HG03039 (cell line): ENCODE results near the gene ARL16.

Source experiments
- ATAC-seq: cut with Tn5 transposase; IDR thresholded peaks from one replicate; pipeline ENCODE4 v1.9.1; 2021; ENCODE audit warnings: mild to moderate bottlenecking, moderate library complexity; ENCODE audit not compliant: unreplicated experiment

Gene ARL16

DNA sequence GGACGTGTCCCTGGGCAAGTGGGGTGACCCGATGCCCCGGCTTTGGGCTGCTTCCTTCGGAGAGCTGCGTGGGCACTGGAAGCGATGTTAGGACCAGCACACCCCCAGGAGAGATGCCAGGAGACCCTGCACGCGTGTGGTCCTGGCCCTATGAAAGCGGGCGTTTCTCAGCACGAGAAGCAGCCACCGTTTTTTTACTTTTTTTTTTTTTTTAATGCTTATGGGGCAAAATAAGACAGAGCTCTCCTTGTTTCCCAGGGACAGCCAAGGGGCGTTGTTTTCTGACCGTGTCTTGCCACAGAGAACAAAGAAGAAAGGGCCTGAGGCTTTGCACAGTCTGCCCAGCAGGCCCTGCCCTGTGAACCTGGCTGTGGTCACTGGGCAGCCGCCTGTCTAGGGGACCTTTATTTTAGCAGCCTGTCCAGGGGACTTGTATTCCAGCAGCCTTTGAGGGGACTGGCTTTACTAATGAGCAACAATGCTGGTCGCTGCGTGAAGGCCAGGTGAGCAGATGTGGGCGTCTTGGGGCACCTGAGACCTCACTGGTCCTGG is 29.5 kb upstream of the ARL16 start:
- no peak for ATAC-seq

DNA sequence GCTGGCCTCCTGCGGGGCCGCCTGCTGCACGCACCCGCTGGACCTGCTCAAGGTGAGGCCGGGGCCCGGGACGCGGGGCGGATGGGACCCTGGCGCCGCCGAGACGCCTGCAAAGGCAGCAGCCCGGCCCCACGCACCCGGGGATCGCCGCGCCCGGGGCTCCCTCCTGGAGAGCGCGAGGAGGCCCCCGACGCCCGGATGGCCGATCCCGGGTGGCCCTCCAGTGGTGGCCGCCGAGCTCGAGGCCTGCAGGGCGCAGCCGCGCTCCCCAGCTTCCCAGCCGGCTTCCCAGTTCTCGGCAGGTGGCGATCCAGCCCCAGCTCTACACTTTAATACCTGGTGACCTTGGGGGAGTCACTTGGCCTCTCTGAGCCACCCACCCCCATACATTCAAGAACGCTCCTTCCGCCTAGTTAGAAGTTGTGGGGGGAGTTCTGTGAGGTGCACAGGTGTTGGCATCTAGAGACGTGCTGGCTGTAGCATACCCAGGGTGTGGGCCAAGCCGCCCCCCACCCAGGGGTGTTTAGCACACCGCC is 28.9 kb upstream of the ARL16 start:
- peak; percentile 2 for ATAC-seq

DNA sequence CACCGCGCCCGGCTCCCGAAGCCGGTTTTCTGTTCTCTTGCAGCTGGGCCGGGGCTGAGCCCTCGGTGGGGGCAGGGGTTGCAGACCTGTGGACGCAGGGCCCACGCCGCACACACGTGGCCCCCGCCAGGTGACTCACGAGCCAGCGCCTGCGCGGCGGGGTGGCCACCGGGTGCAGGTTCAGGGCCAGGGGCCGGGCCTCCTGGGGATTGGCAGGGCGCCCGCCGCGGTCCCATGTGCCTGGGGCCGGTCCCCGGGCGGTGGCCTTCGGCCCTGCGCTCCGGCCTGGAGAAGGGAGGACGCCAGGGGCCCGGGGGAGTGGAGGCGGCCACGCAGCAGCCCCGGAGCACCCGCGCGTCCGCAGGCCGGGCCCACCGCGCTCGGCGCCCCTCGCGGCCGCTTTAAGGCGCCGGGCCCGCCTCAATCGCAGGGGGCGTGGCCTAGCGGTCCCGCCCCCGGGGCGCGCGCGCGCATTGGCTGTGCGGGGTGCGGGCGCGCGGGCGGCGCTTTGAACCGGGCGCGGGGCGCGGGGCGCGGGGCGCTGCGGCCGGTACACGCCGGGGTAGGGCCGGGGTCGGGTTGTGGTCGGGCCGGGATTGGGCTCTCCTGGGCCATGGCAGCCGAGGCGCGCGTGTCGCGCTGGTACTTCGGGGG is 28.3 kb upstream of the ARL16 start, which contains the start of gene SLC25A10:
TSS of gene SLC25A10 (plus strand) at position 471 of the 654 bp plus-strand sequence. CDS start at position 614, 143 bp downstream.
- ATAC-seq = peak; percentile 50

DNA sequence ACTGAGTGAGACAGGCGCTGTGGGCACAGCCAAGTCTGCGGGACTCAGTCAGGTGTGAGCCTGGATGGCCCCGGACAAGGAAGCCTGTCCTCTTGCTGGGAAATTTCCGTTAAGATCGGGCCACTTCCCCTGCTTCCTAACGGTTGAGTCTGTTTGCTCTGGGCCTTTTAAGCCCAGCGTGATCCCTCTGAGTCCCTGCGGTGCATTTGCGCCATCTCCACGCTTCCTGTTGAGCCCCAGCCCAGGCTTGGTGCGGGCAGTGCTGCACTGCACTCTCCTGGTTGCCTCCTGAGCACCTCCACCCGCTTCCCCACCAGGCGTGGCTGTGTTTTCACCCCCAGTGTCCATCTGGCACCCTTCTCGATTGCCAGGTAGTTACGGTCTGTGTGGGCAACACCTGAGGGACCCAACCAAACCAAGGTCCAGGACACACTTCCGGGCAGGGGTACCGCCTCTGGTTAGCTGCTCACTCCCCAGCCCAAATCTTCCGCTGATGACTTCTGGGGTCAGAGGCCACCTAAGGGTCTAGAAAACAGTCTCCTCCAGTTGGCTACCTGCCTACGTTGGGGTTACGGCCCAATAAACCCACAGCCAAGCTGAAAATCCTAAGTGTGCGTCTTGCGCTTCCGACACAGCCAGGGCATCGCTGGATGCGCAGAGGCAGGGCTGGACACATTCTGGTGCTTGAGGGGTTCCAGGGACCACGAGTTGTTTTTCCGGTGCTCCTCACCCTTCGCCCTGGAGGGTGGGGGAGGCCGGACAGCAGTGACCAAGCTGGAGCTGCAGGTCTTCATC is 27.1 kb upstream of the ARL16 start:
- no peak for ATAC-seq

DNA sequence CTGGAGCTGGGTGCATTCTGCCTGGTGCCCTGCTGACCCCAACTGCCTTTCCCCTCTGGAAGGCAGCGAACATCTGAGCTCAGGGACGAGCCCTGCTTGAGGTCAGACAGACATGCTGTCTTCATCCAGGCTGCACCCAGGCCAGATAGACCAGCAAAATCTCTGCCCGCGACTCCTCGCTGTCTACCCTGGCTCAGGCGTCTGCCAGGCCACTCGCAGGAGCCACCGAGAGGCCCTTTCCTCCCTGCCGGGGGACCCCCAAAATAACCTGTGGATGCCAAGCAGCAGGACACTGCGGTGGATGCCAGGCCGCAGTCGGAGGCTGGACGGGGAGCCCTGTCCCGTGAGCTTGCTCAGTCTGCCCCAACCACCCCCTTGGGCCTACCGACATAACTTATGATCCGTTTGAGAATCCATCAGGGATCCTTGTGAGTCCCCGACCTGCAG is 25.2 kb upstream of the ARL16 start:
- ATAC-seq = no peak

DNA sequence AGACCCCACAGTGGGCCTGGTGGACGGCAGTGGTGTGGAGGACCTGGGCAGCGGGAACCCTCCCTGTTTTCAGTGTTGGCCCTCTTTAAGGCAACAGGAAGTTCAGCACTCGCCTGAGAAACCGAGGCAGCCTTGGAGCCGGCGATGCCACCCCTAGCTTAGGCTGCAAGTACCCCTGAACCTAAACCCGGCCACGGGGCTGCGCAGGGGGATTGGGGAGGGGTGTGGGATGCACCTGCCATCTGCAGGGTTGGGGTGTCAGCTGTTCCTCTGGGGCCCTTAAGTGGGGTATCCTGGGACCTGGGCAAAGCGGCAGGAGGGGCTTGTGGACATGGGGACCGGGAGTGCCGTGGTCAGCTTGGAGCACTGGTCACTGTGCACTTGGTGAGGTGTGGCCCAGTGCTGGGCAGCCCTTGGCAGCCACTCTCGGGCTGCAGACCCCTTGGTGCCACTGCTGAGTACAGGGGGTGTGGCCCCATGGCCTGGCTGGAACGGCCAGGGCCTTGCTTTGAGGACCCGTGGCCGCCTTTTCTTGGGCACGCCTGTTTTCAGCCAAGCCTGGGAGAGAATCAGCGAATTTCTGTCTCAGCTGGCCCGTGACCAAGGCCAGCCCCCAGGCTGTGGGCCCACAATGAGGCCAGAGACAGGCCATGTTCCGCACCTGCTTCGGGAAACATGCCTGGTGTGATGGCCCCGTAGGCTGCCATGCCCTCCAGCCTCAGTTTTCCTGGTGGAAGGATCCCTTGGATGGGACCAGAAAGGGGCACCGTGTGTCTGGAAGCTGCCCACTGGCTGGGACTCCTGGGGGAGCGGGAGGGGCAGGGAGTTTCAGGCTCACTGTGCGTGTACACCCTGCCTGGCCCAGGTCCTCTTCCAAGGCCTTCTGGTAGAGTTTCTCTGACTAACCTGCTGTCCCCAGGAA is 24.4 kb upstream of the ARL16 start:
- no peak for ATAC-seq

DNA sequence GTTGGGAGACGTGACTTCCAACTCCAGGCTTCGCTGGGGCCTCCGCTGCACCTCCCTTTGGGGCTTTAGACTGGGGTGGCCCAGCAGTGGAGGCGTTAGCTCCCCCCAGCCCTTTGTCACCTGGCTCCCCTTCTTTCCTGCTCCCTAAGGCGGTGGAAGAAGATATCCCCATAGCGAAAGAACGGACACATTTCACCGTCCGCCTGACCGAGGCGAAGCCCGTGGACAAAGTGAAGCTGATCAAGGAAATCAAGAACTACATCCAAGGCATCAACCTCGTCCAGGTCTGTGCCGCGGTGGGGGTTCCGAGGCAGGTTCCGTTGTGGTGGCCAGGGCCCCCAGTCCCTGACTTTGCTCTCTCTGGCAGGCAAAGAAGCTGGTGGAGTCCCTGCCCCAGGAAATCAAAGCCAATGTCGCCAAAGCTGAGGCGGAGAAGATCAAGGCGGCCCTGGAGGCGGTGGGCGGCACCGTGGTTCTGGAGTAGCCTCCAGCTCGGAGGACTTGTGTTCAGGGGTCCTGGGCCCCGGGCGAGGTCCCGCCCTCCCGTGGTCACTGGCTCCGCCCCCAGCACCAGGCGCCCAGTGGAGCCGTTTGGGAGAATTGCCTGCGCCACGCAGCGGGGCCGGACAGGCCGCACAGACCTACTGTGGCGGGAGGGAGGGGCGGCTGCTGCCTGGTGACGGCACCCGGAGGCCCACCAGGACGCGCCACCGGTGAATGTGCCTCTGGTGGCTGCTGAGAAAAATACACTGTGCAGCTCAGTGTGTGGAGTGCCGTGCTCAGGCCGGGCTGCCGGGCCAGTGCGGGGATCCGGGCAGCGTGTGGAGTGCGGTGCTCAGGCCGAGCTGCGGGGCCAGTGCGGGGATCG is 23.4 kb upstream of the ARL16 start:
- ATAC-seq = no peak

DNA sequence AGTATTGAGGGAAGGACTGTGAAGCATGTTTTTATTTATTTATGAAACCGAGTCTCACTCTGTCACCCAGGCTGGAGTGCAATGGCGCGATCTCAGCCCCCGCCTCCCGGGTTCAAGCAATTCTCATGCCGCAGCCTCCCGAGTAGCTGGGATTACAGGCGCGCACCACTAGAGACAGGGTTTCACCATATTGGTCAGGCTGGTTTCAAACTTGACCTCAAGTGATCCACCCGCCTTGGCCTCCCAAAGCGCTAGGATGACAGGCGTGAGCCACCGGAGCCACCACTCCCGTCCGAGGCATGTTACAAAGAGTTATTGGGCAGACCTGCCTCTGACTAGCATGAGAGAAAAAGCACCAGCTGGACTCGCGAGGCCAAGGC is 22.6 kb upstream of the ARL16 start:
- ATAC-seq = no peak

DNA sequence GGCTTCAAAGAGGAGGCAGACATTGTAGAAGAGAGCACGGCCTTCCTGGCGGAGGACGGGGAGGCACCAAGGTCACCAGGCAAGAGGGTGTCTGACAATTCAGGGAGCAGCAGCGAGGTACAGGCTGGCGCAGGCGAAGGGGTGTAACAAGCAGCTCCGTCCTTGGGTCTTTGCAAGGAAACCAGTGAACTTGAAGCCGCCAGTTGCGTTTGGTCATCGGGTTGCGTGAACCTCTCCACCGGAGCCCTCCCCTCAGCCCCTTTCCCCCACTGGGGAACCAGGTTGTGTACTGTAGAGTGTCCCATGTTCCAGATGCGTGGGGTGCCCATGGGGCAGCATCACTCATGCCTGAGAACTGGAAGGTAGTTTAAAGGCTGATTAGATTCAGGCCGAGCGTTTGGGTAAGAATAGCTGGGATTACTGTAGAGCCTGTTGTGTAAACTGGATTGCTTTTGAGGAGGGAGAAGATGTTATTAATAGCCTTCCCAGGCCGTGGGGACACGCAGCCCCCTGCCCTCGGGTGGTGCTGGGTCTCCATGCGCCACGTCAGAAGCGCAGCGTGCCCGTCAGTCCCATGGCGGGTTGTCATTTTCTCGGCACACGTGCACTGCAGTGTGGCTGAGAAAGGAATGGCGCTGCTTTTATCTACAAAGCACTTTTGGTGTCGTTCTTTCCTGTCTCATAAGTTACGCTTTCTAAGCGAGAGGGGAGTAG is 22.1 kb upstream of the ARL16 start:
- ATAC-seq = no peak

DNA sequence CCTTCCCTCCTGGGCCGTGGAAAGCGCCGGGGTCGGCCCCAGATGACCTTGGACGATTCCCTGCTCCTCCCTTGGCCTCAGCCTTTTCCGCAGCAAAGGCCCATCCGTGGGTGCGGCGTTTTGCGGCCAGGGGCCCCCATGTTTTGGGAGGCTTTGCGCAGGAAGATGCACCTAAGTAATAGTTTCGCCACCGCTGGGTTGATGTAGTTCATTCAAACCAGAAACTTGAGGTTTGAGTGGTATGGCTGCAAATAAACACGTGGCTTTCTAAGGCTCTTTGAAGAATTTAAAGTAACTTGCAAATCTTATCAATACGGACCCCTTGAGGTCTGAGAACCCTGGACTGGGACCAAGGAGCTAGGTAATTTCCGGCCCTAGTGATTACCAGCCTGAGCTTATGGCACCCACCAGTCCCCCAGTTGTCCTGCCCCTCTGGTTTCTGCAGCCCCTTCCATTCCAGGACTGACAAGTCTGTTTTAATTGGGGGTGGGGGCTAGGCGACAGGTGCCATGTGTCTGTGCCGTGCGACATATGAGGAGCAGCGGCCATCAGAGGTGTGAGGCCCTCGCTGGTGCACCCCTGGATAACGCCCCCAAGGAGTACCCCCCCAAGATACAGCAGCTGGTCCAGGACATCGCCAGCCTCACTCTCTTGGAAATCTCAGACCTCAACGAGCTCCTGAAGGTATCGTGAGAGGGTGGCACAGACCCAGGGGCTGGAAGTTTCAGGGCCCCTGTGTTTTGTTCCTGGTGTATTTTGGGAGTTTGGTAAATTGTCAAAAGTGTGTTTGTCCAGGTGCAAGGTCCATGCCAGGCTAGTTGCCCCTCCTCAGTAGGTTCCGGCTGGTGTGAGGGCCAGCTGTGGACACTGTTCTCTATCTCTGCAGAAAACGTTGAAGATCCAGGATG is 20.4 kb upstream of the ARL16 start:
- no peak for ATAC-seq

DNA sequence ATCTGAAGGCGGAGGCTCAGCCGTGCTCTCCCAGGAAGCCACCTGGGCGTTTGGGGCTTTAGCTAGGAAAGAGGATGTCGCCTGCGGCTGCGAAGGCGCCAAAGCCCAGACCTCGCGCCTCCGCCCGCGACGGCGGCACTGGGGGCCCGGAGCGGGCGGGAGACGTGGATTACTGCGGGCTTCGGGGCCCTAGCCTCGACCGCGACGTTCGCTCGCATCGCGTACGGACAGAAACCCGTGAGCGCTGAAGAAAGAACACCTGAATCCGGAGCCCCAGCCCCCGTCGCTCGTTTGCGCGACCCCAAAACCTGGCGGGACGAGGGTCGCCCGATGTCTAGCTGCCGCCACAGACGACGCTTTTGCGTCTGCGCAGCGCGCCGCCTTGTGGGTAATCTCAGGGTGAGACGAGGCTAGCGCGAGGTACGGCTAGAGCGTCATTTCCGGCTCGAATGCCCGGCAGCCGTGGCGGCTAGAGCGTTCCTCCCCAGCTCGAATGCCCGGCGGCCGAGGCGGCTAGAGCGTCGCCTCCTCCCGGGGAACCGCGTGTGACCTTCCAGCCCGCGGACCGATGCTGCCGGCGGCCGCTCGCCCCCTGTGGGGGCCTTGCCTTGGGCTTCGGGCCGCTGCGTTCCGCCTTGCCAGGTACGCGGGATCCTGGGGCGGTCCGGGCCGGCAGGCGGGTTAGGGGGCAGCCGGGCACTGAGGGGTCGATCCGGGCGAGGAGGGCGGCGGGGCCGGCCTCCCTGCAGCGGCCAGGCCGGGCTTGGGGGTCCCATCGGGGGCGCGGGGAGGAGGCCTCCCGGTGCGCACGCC is 19.5 kb upstream of the ARL16 start, which contains the start of gene MRPL12:
TSS of gene MRPL12 (plus strand) at position 434 of the 813 bp plus-strand sequence. CDS start at position 569, 135 bp downstream.
- peak; percentile 83 for ATAC-seq

DNA sequence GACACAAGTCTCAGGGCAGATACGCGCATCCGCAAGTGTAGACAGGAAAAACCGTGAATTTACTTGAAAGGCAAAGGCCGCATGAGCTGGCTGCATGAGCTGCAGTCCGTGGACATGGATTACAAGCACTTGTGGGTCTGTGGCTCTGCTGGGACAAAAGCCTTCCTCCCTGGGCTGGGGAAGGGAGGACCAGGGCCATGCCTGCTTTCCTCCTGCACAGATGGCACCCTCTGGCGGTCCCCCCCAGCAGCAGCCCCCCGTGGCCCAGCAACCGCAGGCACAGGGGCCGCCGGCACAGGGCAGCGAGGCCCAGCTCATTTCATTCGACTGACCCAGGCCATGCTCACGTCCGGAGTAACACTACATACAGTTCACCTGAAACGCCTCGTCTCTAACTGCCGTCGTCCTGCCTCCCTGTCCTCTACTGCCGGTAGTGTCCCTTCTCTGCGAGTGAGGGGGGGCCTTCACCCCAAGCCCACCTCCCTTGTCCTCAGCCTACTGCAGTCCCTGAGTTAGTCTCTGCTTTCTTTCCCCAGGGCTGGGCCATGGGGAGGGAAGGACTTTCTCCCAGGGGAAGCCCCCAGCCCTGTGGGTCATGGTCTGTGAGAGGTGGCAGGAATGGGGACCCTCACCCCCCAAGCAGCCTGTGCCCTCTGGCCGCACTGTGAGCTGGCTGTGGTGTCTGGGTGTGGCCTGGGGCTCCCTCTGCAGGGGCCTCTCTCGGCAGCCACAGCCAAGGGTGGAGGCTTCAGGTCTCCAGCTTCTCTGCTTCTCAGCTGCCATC is 17.9 kb upstream of the ARL16 start:
- ATAC-seq = no peak

DNA sequence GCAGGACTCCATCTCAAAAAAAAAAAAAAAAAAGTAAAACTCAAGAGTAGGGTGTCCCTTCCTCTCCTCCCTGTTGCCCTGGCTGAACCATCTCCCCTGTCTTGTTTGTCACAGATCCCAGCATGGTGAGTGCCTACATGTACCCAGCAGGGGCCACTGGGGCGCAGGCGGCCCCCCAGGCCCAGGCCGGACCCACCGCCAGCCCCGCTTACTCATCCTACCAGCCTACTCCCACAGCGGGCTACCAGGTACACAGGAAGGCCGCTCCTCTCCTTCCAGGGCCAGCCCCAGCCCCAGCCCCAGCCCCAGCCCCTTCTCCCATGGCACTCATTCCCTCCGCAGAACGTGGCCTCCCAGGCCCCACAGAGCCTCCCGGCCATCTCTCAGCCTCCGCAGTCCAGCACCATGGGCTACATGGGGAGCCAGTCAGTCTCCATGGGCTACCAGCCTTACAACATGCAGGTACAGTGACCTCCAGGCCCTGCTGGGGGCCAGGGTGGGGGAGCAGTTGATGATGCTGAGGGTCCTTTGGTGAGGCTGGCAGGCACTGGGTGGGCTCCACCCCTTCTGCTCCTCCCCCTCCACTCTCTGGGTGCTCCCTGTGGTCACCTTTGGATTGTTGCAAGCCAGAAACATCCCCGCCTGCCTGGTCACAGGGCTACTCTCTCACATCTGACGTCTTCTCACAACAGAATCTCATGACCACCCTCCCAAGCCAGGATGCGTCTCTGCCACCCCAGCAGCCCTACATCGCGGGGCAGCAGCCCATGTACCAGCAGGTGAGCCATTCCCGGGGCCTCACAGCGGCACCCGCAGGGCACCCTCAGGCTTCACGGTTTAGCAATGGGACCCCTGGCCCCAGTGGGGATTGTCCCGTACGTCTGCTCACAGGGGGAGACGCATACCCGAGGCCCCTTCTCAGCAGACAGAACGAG is 17.0 kb upstream of the ARL16 start:
- ATAC-seq = no peak

DNA sequence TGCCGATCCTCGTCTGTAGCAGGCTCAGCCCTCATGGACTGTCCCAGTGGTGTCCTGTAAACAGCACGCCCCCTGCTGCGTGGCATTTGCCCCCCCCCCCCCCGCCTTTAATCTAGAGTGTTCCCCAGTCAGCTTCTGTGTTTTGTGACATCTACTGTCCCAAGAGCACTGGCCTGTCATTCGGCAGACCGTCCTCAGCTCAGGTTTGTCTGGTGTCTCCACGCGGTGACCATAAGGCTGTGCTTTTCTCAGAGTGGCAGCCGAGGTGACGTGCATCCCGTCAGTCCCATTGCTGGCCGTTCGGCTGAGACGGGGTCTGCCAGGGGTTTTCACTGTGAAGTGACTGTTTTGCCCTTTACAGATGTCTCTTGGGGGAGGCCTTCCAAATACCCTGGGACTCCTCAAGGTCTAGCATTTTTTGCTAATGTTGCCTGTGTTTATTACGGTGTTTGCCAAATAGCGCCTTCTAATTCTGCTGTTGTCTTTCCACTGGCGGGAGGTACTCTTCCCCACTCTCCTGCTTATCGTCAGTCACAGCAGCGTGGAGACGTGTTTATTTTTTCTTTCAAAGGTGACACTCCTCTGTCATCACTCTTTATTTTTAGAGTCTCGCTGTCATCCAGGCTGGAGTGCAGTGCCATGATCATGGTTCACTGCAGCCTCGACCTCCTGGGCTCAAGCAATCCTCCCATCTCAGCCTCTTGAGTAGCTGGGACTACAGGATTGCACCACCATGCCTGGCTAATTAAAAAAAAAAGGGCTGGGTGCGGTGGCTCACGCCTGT is 13.9 kb upstream of the ARL16 start:
- no peak for ATAC-seq
